SK-N-SH (cell line): ENCODE results near the gene CUL1. TPM values are rescaled to one million over a fixed set of nuclear protein-coding genes. Genes with fewer than 3 reads are reported as not detected.

Source experiments
- CTCF ChIA-PET: fragments of 300-600, 350-600 bp; formaldehyde crosslinking; extraction: SDS; loops from one replicate; lab custom pipeline; 2021; lab: Yijun Ruan, JAX
- POLR2A ChIA-PET: fragments of 350-600 bp; sonication (Branson Sonifier 250); formaldehyde crosslinking; extraction: SDS; loops from one replicate; lab custom pipeline; 2020; ENCODE audit warnings: antibody characterized with exemption, inconsistent platforms; lab: Yijun Ruan, JAX
- DNase-seq: peaks from one replicate; pipeline ENCODE4 v3.0.0; 2012
- H2AFZ ChIP-seq: fragments of 200-600 bp; sonication (generic); 2 replicates; pipeline ENCODE4 v1.8.1; 2016; ENCODE audit warnings: antibody characterized with exemption, mild to moderate bottlenecking, low read depth
- H3F3A ChIP-seq: fragments of 200-600 bp; sonication (generic); replicated peaks from 2 replicates; pipeline ENCODE3; 2016; ENCODE audit warnings: antibody characterized with exemption, mild to moderate bottlenecking; ENCODE audit not compliant: insufficient read depth
- H3K27ac ChIP-seq, 2 experiments: fragments of 200-500 bp in 1 of 2; fragments of 200-600 bp in 1 of 2; sonication (Bioruptor generic) in 1 of 2; sonication (generic), shearing (Covaris generic) in 1 of 2; 2 replicates each; pipeline versions ENCODE4 v1.5.1 to v1.6.1; 2014 to 2016; ENCODE audit warnings: low read depth in 2 of 2, inconsistent platforms in 1 of 2, low read length in 1 of 2, mild to moderate bottlenecking in 1 of 2, mixed read lengths in 1 of 2
- H3K27me3 ChIP-seq: fragments of 200-600 bp; sonication (generic), shearing (Covaris generic); 2 replicates; pipeline ENCODE4 v1.6.1; 2016; ENCODE audit warnings: mixed run types; ENCODE audit not compliant: insufficient read depth
- H3K36me3 ChIP-seq, 2 experiments: fragments of 200-500 bp in 1 of 2; fragments of 200-600 bp in 1 of 2; sonication (Bioruptor generic) in 1 of 2; sonication (generic) in 1 of 2; replicated peaks in 1 of 2; 2 replicates each; pipeline versions ENCODE3 to v1.5.1; 2014 to 2016; ENCODE audit warnings: low read length in 1 of 2, mild to moderate bottlenecking in 1 of 2; ENCODE audit not compliant: insufficient read depth in 2 of 2, control insufficient read depth in 1 of 2
- H3K4me1 ChIP-seq, 2 experiments: fragments of 200-500 bp in 1 of 2; fragments of 200-600 bp in 1 of 2; sonication (Bioruptor generic) in 1 of 2; sonication (generic), shearing (Covaris generic) in 1 of 2; 2 replicates each; pipeline versions ENCODE4 v1.5.1 to v1.6.1; 2014 to 2016; ENCODE audit warnings: low read depth in 1 of 2, low read length in 1 of 2, mixed run types in 1 of 2; ENCODE audit not compliant: insufficient read depth in 2 of 2, control insufficient read depth in 1 of 2
- H3K4me2 ChIP-seq: fragments of 200-600 bp; sonication (generic), shearing (Covaris generic); 2 replicates; pipeline ENCODE4 v1.6.1; 2017; ENCODE audit warnings: mixed run types
- H3K4me3 ChIP-seq, 2 experiments: fragments of 200-500 bp in 1 of 2; fragments of 200-600 bp in 1 of 2; sonication (Bioruptor generic) in 1 of 2; sonication (generic), shearing (Covaris generic) in 1 of 2; 2 replicates each; pipeline versions ENCODE4 v1.5.1 to v1.8.1; 2014 to 2016; ENCODE audit warnings: low read depth in 2 of 2, inconsistent platforms in 1 of 2, low read length in 1 of 2, mild to moderate bottlenecking in 1 of 2, mixed read lengths in 1 of 2, moderate library complexity in 1 of 2
- H3K79me2 ChIP-seq: fragments of 200-600 bp; sonication (generic); 2 replicates; pipeline ENCODE4 v1.8.1; 2017; ENCODE audit warnings: mild to moderate bottlenecking; ENCODE audit not compliant: insufficient read depth
- H3K9ac ChIP-seq: fragments of 200-600 bp; sonication (generic); 2 replicates; pipeline ENCODE4 v1.6.1; 2017; ENCODE audit warnings: mixed run types
- H3K9me2 ChIP-seq: fragments of 200-600 bp; sonication (generic); 2 replicates; pipeline ENCODE4 v1.6.1; 2017; ENCODE audit warnings: mixed run types
- H3K9me3 ChIP-seq: fragments of 200-600 bp; sonication (generic); 2 replicates; pipeline ENCODE4 v1.6.1; 2017; ENCODE audit warnings: mixed run types, mild to moderate bottlenecking, moderate library complexity
- H4K20me1 ChIP-seq: fragments of 200-600 bp; sonication (generic); 2 replicates; pipeline ENCODE4 v1.6.1; 2017; ENCODE audit warnings: mild to moderate bottlenecking, mixed run types; ENCODE audit not compliant: insufficient read depth
- CHD2 ChIP-seq: fragments of 150-350 bp; IDR thresholded peaks from 2 replicates; pipeline ENCODE4 v1.6.1; 2018; ENCODE audit warnings: low read length; ENCODE audit not compliant: partially characterized antibody
- FOXM1 ChIP-seq: IDR thresholded peaks from 2 replicates; pipeline ENCODE4 v1.4.0; 2012; ENCODE audit warnings: low read depth, mild to moderate bottlenecking
- GABPA ChIP-seq: IDR thresholded peaks from 2 replicates; pipeline ENCODE4 v1.4.0; 2012; ENCODE audit warnings: low read depth, mild to moderate bottlenecking
- GATA2 ChIP-seq: sonication (generic); formaldehyde crosslinking; IDR thresholded peaks from 2 replicates; pipeline ENCODE4 v1.5.0; 2020; ENCODE audit warnings: mild to moderate bottlenecking, missing genetic modification reagents
- IRF3 ChIP-seq: fragments of 150-350 bp; IDR thresholded peaks from 2 replicates; pipeline ENCODE4 v1.6.1; 2016; ENCODE audit warnings: mild to moderate bottlenecking, low read depth, low read length
- JUND ChIP-seq: IDR thresholded peaks from 2 replicates; pipeline ENCODE4 v1.4.0; 2012
- MAX ChIP-seq: IDR thresholded peaks from 2 replicates; pipeline ENCODE4 v1.4.0; 2012; ENCODE audit warnings: low read depth
- MXI1 ChIP-seq: IDR thresholded peaks from 2 replicates; pipeline ENCODE4 v1.6.1; 2012; ENCODE audit warnings: mild to moderate bottlenecking, low read depth, low read length, improper control_type of control experiment
- NFIC ChIP-seq: IDR thresholded peaks from 2 replicates; pipeline ENCODE4 v1.4.0; 2012; ENCODE audit warnings: borderline replicate concordance
- NRF1 ChIP-seq: IDR thresholded peaks from 2 replicates; pipeline ENCODE4 v1.6.1; 2012; ENCODE audit warnings: low read depth, mild to moderate bottlenecking, low read length
- SIN3A ChIP-seq: IDR thresholded peaks from 2 replicates; pipeline ENCODE4 v1.6.1; 2012; ENCODE audit warnings: low read depth, mild to moderate bottlenecking, low read length, moderate library complexity, borderline replicate concordance
- TAF1 ChIP-seq: IDR thresholded peaks from 2 replicates; pipeline ENCODE4 v1.6.1; 2012; ENCODE audit warnings: low read depth, mild to moderate bottlenecking, low read length, moderate library complexity, borderline replicate concordance
- TCF12 ChIP-seq: IDR thresholded peaks from 2 replicates; pipeline ENCODE4 v1.4.0; 2012
- TEAD4 ChIP-seq: IDR thresholded peaks from 2 replicates; pipeline ENCODE4 v1.4.0; 2012; ENCODE audit warnings: mild to moderate bottlenecking, borderline replicate concordance; ENCODE audit not compliant: insufficient read depth
- YY1 ChIP-seq: IDR thresholded peaks from 2 replicates; pipeline ENCODE4 v1.4.0; 2012; ENCODE audit warnings: low read depth, mild to moderate bottlenecking
- WGBS: methylation state at CpG from one replicate; pipeline ENCODE4 v1.1.6; 2017; ENCODE audit warnings: low lambda C conversion rate; 5-methylcytosine and 5-hydroxymethylcytosine counted together
- polyA plus RNA-seq, 3 experiments: library from polyadenylated mRNA; depleted of rRNA; stranded (reverse); fragments of >200 nt; gene quantifications; 2 replicates each; pipeline ENCODE4 v1.2.3, GENCODE V29; 2012

CUL1 gene
- polyA plus RNA-seq, 1 of the 3 experiments (the other 2 are of a cell fraction): 45.2 TPM

GRCh38 chr7:148717266-148717793, 18.6 kb downstream of the CUL1 start:
- CTCF ChIA-PET: no interaction called here
- 96% methylated on average over 12 of the region's 12 CpGs for WGBS
- peaks cover 100% of the 10 kb centered on the region for H4K20me1 ChIP-seq

GRCh38 chr7:148718431-148718830, 19.7 kb downstream of the CUL1 start:
- CTCF ChIA-PET: interaction anchor here (0.8 to 3.9 kb wide), 3 partner anchors 7 to 29 kb away, joined by 3 to 18 read pairs (median 6); no protein-coding TSS in a partner anchor

More at GRCh38 chr7:148717266-148717793, 18.6 kb downstream of the CUL1 start:
- Histone ChIP-seq H3K4me1 (peaks cover 4 to 20% of the 10 kb centered on the region in 2 experiments; a peak in 3 of 4 replicates), H3K36me3 (peaks cover 0 to 10% of the 10 kb centered on the region in 2 experiments), H3F3A (peaks cover 5% of the 10 kb centered on the region), H3K27ac (no peak overlapping the region), H3K9me3 (no peaks in the 10 kb centered on the region), H3K4me2 (no peak overlapping the region), H3K9me2 (no peaks in the 10 kb centered on the region), H3K27me3 (no peaks in the 10 kb centered on the region), H3K4me3 (no peak overlapping the region), H2AFZ (no peak overlapping the region), H3K9ac (no peak overlapping the region), H3K79me2 (peaks cover 100% of the 10 kb centered on the region)
- no peak for DNase-seq
- TF ChIP-seq NFIC (no peak), TAF1 (no peak), CHD2 (no peak), FOXM1 (no peak), NRF1 (no peak), GATA2 (CRISPR knock-in tag) (no peak), TEAD4 (no peak), IRF3 (no peak), YY1 (no peak), MXI1 (no peak), GABPA (no peak), MAX (no peak), JUND (no peak)
- POLR2A ChIA-PET: no interaction called here

More at GRCh38 chr7:148718431-148718830, 19.7 kb downstream of the CUL1 start:
- peaks cover 5% of the 10 kb centered on the region for H3F3A ChIP-seq
- H4K20me1 ChIP-seq: peaks cover 100% of the 10 kb centered on the region
- no peaks in the 10 kb centered on the region for H3K9me2 ChIP-seq
- H3K36me3 ChIP-seq: peaks cover 0 to 10% of the 10 kb centered on the region in 2 experiments
- H3K27me3 ChIP-seq: no peaks in the 10 kb centered on the region
- H3K4me1 ChIP-seq: peaks cover 7 to 16% of the 10 kb centered on the region in 2 experiments; a peak in 3 of 4 replicates
- peaks cover 100% of the 10 kb centered on the region for H3K79me2 ChIP-seq
- no peak overlapping the region for H3K4me3 ChIP-seq
- peak; percentile 19; the same call in 1 of the 2 replicates for TF ChIP-seq TCF12
- no peak for TF ChIP-seq SIN3A
- no peaks in the 10 kb centered on the region for H3K9me3 ChIP-seq
- no peak overlapping the region for H3K27ac ChIP-seq
- no peak overlapping the region for H3K9ac ChIP-seq
- no peak overlapping the region for H2AFZ ChIP-seq
- H3K4me2 ChIP-seq: no peak overlapping the region
- no peak for DNase-seq
- POLR2A ChIA-PET: no interaction called here
- 78% methylated on average over 3 of the region's 3 CpGs for WGBS
